ENCODE data around the gene B4GALT2. TPM values are rescaled to one million over a fixed set of nuclear protein-coding genes. Genes with fewer than 3 reads are reported as not detected.

The B4GALT2 gene
- total and polyA plus RNA-seq, 9 of the 15 experiments (the other 6 are each of a cell fraction or from before 2014, with no cell fraction given) = 1.3 to 86.8 (median 43.8) TPM

- TF ChIP-seq ZNF398 (CRISPR knock-in tag; IDR thresholded peaks at IDR 0.05) = no peak
- TF ChIP-seq PHF20 (IDR thresholded peaks at IDR 0.05; ENCODE audit: partially characterized antibody) = no peak
- TF ChIP-seq, protein P1, sequence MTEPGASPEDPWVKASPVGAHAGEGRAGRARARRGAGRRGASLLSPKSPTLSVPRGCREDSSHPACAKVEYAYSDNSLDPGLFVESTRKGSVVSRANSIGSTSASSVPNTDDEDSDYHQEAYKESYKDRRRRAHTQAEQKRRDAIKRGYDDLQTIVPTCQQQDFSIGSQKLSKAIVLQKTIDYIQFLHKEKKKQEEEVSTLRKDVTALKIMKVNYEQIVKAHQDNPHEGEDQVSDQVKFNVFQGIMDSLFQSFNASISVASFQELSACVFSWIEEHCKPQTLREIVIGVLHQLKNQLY (CRISPR knock-in tag; conservative IDR thresholded peaks at IDR 0.05) = no peak
- TF ChIP-seq, protein P2, sequence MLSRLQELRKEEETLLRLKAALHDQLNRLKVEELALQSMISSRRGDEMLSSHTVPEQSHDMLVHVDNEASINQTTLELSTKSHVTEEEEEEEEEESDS (CRISPR knock-in tag; IDR thresholded peaks at IDR 0.05) = no peak
- peak; percentile 35; the same call in 1 of the 2 replicates for TF ChIP-seq POLR2A (conservative IDR thresholded peaks at IDR 0.05)
- TF ChIP-seq TAL1 (IDR thresholded peaks at IDR 0.05) = no peak
- no peak for TF ChIP-seq RFX1 (IDR thresholded peaks at IDR 0.05)
- TF ChIP-seq KAT7 (CRISPR knock-in tag; IDR thresholded peaks at IDR 0.05; ENCODE audit: borderline replicate concordance) = 0 out of 2 replicates have a peak, but pooled peaks have one; percentile 53
- TF ChIP-seq ZNF263 (CRISPR knock-in tag; IDR thresholded peaks at IDR 0.05; ENCODE audit: borderline replicate concordance) = peak; percentile 97
- peak; percentile 14; the same call in 1 of the 2 replicates for TF ChIP-seq SOX6 (IDR thresholded peaks at IDR 0.05)
- peak; percentile 19; the same call in 1 of the 2 replicates for TF ChIP-seq TFAP4 (CRISPR knock-in tag; IDR thresholded peaks at IDR 0.05; ENCODE audit: borderline replicate concordance)
- no peak for TF ChIP-seq POLR2H (tag; IDR thresholded peaks at IDR 0.05; ENCODE audit: low read depth)
- TF ChIP-seq ZNF184 (CRISPR knock-in tag; IDR thresholded peaks at IDR 0.05) = no peak
- TF ChIP-seq ZKSCAN8 (CRISPR knock-in tag; IDR thresholded peaks at IDR 0.05) = no peak
- TF ChIP-seq ZFPM2 (CRISPR knock-in tag; IDR thresholded peaks at IDR 0.05) = no peak
- TF ChIP-seq CTBP1 (IDR thresholded peaks at IDR 0.05; ENCODE audit: borderline replicate concordance) = peak; percentile 43; the same call in 1 of the 2 replicates
- no peak for TF ChIP-seq MIER1 (IDR thresholded peaks at IDR 0.05; ENCODE audit: low read depth)
- peak; percentile 69 for TF ChIP-seq RBFOX2 (IDR thresholded peaks at IDR 0.05; ENCODE audit: low read depth, low read length)
- no peak for TF ChIP-seq TCF7L2 (IDR thresholded peaks at IDR 0.05; ENCODE audit: low read depth, low read length)
- TF ChIP-seq E2F3 (CRISPR knock-in tag; IDR thresholded peaks at IDR 0.05) = no peak
- no peak for TF ChIP-seq ELF4 (CRISPR knock-in tag; IDR thresholded peaks at IDR 0.05)
- TF ChIP-seq JUN (IDR thresholded peaks at IDR 0.05; ENCODE audit: borderline replicate concordance, low read depth, low read length) = 0 out of 2 replicates have a peak, but pooled peaks have one; percentile 6
- TF ChIP-seq JUN (CRISPR knock-in tag; IDR thresholded peaks at IDR 0.05; ENCODE audit: borderline replicate concordance) = 0 out of 2 replicates have a peak, but pooled peaks have one; percentile 61
- TF ChIP-seq NR2C2 (CRISPR knock-in tag; IDR thresholded peaks at IDR 0.05) = no peak
- TF ChIP-seq NR2C2 (tag; IDR thresholded peaks at IDR 0.05) = no peak
- TF ChIP-seq ZC3H4 (CRISPR knock-in tag; IDR thresholded peaks at IDR 0.05; ENCODE audit: borderline replicate concordance) = no peak
- no peak for TF ChIP-seq NR3C1 (CRISPR knock-in tag; IDR thresholded peaks at IDR 0.05)
Observed at GRCh38 chr1:44031252-44032169, 52.5 kb downstream of the B4GALT2 start, which contains the start of gene SLC6A9 (continued).

All from K562 (cell line).